GM23338 (cell line): Measurements from ENCODE around the gene APIP. TPM values are rescaled to one million over a fixed set of nuclear protein-coding genes. Genes with fewer than 3 reads are reported as not detected.
A peak's percentile ranks its signal among the peaks of the same experiment; 100 is the strongest.

Experiments
- ATAC-seq: fragments of 200-7000 bp; cut with Tn5 transposase; 3 replicates; pipeline ENCODE4 v1.9.1; 2020
- DNase-seq: peaks from one replicate; pipeline ENCODE4 v3.0.0-alpha.2; 2015; ENCODE audit warnings: low spot score
- H2AFZ ChIP-seq: fragments of 200-600 bp; sonication (generic); 2 replicates; pipeline ENCODE4 v1.8.0; 2016; ENCODE audit warnings: antibody characterized with exemption, mild to moderate bottlenecking, moderate library complexity
- H3F3A ChIP-seq: fragments of 200-600 bp; sonication (generic); replicated peaks from 2 replicates; pipeline ENCODE4 v1.8.0; 2017; ENCODE audit warnings: antibody characterized with exemption, mixed run types, low read depth
- H3K27ac ChIP-seq: fragments of 200-600 bp; sonication (generic); 2 replicates; pipeline ENCODE4 v1.6.1; 2016; ENCODE audit warnings: low read depth
- H3K27me3 ChIP-seq: fragments of 200-600 bp; sonication (generic); 2 replicates; pipeline ENCODE4 v1.8.0; 2016; ENCODE audit warnings: mild to moderate bottlenecking, mixed run types, moderate library complexity; ENCODE audit not compliant: insufficient read depth
- H3K36me3 ChIP-seq: fragments of 200-600 bp; sonication (generic); 2 replicates; pipeline ENCODE4 v1.8.0; 2016; ENCODE audit warnings: mild to moderate bottlenecking; ENCODE audit not compliant: insufficient read depth
- H3K4me1 ChIP-seq: fragments of 200-600 bp; sonication (generic); 2 replicates; pipeline ENCODE4 v1.8.0; 2016; ENCODE audit warnings: mild to moderate bottlenecking, moderate library complexity; ENCODE audit not compliant: insufficient read depth
- H3K4me2 ChIP-seq: fragments of 200-600 bp; sonication (generic); 2 replicates; pipeline ENCODE4 v1.7.1; 2017; ENCODE audit warnings: mixed run types
- H3K4me3 ChIP-seq: fragments of 200-600 bp; sonication (generic); 2 replicates; pipeline ENCODE4 v1.6.1; 2016; ENCODE audit warnings: mixed run types
- H3K79me2 ChIP-seq: fragments of 200-600 bp; sonication (generic); replicated peaks from 2 replicates; pipeline ENCODE4 v1.8.0; 2017; ENCODE audit warnings: mild to moderate bottlenecking; ENCODE audit not compliant: insufficient read depth
- H3K9me2 ChIP-seq: fragments of 200-600 bp; sonication (generic); 2 replicates; pipeline ENCODE4 v1.8.0; 2017; ENCODE audit not compliant: insufficient read depth
- H4K20me1 ChIP-seq: fragments of 200-600 bp; sonication (generic); replicated peaks from 2 replicates; pipeline ENCODE4 v1.8.0; 2017; ENCODE audit warnings: mild to moderate bottlenecking; ENCODE audit not compliant: insufficient read depth
- H3K27ac Mint-ChIP-seq: 2 replicates; pipeline ENCODE4 v1.8.0; 2020; ENCODE audit warnings: inconsistent platforms, mild to moderate bottlenecking, moderate library complexity, mixed read lengths
- H3K27me3 Mint-ChIP-seq: 3 replicates; pipeline ENCODE4 v1.8.0; 2022; ENCODE audit warnings: low read depth, mild to moderate bottlenecking, moderate library complexity, mixed read lengths, inconsistent platforms; ENCODE audit not compliant: insufficient read depth, poor library complexity
- H3K36me3 Mint-ChIP-seq: 3 replicates; pipeline ENCODE4 v1.8.0; 2021; ENCODE audit warnings: low read depth, mild to moderate bottlenecking, inconsistent platforms, moderate library complexity, mixed read lengths
- H3K4me1 Mint-ChIP-seq: 3 replicates; pipeline ENCODE4 v1.8.0; 2020; ENCODE audit warnings: mild to moderate bottlenecking, inconsistent platforms, mixed read lengths
- H3K4me3 Mint-ChIP-seq: 3 replicates; pipeline ENCODE4 v1.8.0; 2021; ENCODE audit warnings: moderate library complexity, mild to moderate bottlenecking, inconsistent platforms, mixed read lengths
- H3K9me3 Mint-ChIP-seq: 3 replicates; pipeline ENCODE4 v1.8.0; 2020; ENCODE audit warnings: moderate library complexity, mild to moderate bottlenecking, inconsistent platforms, mixed read lengths
- CREB1 ChIP-seq: fragments of 250-450 bp; sonication (Bioruptor Pico); IDR thresholded peaks from 2 replicates; pipeline ENCODE4 v1.5.0; 2020; ENCODE audit warnings: low read depth, mild to moderate bottlenecking, moderate library complexity
- EZH2 ChIP-seq: fragments of 200-600 bp; sonication (generic); IDR thresholded peaks from one replicate; pipeline ENCODE4 v1.8.0; 2017; ENCODE audit warnings: antibody characterized with exemption, mild to moderate bottlenecking, low read depth; ENCODE audit not compliant: unreplicated experiment
- EZH2phosphoT487 ChIP-seq: fragments of 200-600 bp; sonication (generic); IDR thresholded peaks from one replicate; pipeline ENCODE4 v1.8.1; 2018; ENCODE audit warnings: antibody characterized with exemption; ENCODE audit not compliant: unreplicated experiment
- JUNB ChIP-seq: IDR thresholded peaks from one replicate; pipeline ENCODE4 v1.6.1; 2016; ENCODE audit warnings: antibody characterized with exemption; ENCODE audit not compliant: unreplicated experiment
- NANOG ChIP-seq: IDR thresholded peaks from 2 replicates; pipeline ENCODE4 v1.6.1; 2016; ENCODE audit warnings: antibody characterized with exemption, borderline replicate concordance
- POLR2AphosphoS5 ChIP-seq: IDR thresholded peaks from 2 replicates; pipeline ENCODE4 v1.6.1; 2016; ENCODE audit warnings: antibody characterized with exemption, low read depth
- STAT1 ChIP-seq: IDR thresholded peaks from one replicate; pipeline ENCODE4 v1.6.1; 2016; ENCODE audit warnings: antibody characterized with exemption; ENCODE audit not compliant: unreplicated experiment
- ZNF114 ChIP-seq: fragments of 250-450 bp; sonication (Bioruptor Pico); IDR thresholded peaks from 2 replicates; pipeline ENCODE4 v1.5.0; 2020; ENCODE audit warnings: mild to moderate bottlenecking, moderate library complexity
- ZNF331 ChIP-seq: fragments of 250-450 bp; sonication (Bioruptor Pico); IDR thresholded peaks from 2 replicates; pipeline ENCODE4 v1.5.0; 2020; ENCODE audit warnings: low read depth, mild to moderate bottlenecking, moderate library complexity
- polyA plus RNA-seq: library from polyadenylated mRNA; unstranded; fragments of >200 nt; fragmentation: Nextera tagmentation; extraction: Ambion mirVana; gene quantifications from 2 replicates; pipeline ENCODE4 v1.2.1, GENCODE V29; 2016
- total RNA-seq: library from RNA; depleted of rRNA; stranded (reverse); fragments of >200 nt; shearing (Covaris generic); gene quantifications from 2 replicates; pipeline ENCODE4 v1.2.3, GENCODE V29; 2014
- TF ChIP-seq, protein P1 (sequence below): IDR thresholded peaks from 2 replicates; pipeline ENCODE4 v1.6.1; 2016; ENCODE audit warnings: antibody characterized with exemption
- TF ChIP-seq, protein P2 (sequence below), 2 experiments: fragments of 200-600 bp in 1 of 2; sonication (generic) in 1 of 2; conservative IDR thresholded peaks; 2 replicates each; pipeline versions ENCODE4 v1.5.1 to v1.6.1; 2016 to 2017; ENCODE audit warnings: antibody characterized with exemption in 2 of 2, low read depth in 2 of 2, mild to moderate bottlenecking in 2 of 2, moderate library complexity in 1 of 2
- TF ChIP-seq, protein P3 (sequence below): fragments of 250-450 bp; sonication (Bioruptor Pico); IDR thresholded peaks from 2 replicates; pipeline ENCODE4 v1.5.0; 2020; ENCODE audit warnings: mild to moderate bottlenecking, moderate library complexity
- TF ChIP-seq, protein P4 (sequence below): IDR thresholded peaks from one replicate; pipeline ENCODE4 v1.6.1; 2018; ENCODE audit warnings: antibody characterized with exemption; ENCODE audit not compliant: unreplicated experiment

Gene APIP
- total and polyA plus RNA-seq, 2 experiments from 2014 or later, result 35.7 to 50.3 TPM

DNA sequence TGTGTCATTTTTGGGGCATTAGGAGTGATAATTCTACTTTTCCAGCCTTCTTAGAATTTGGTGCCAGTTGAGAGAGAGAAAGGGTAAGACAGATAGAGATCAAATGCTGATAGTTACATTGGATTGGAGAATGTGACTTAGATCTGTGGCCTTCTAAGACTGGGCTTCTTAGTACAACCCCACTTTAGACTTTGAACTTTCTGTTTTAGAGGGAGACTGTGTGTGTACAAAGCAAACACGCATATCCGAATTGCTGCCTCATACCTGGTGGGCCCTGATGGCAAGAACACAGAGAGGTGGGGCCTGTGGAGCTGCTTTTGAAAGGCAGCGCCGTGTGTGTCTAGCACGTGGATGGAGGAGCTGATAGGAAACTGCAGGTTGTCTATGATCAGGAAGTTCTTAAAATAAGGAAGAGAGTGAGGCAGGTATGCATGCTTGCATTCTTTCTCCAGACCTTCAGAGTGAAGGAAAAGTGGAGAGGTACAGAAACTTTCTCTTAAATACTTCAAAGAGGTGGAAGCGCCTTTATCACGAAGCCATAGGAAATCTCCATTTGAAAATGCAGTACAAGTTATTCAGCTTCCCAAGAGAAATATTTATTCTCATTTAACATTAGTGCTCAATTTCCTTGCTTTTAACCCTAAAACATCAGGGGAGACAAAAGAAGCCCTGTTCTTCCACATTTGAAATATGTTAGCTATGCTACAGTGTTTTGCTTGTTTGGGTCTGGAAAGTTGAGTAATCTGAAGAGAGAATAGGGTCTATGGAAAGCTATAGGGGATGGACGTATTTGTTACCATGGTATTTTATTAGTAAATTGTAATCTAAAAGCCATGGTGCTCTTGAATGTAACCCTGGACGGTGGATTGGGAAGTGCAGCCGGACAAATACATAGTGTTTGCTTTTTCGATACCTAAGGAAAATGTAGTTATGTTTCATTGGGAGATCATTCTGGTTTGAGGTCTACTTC, 13.9 kb upstream of the APIP start:
- H3K36me3 ChIP-seq, result no peaks in the 10 kb centered on the region
- peaks cover 24% of the 10 kb centered on the region for H3K4me1 Mint-ChIP-seq
- no peak overlapping the region for H3K4me3 ChIP-seq
- no peaks in the 10 kb centered on the region for H3K9me2 ChIP-seq
- DNase-seq (no peak), ATAC-seq (no peak)
- H3K36me3 Mint-ChIP-seq, result no peaks in the 10 kb centered on the region
- H3K9me3 Mint-ChIP-seq, result no peaks in the 10 kb centered on the region
- no peak overlapping the region for H2AFZ ChIP-seq
- no peak overlapping the region for H3K27ac ChIP-seq
- no peaks in the 10 kb centered on the region for H3K27me3 ChIP-seq
- H3F3A ChIP-seq, result no peaks in the 10 kb centered on the region
- TF ChIP-seq, protein P1, sequence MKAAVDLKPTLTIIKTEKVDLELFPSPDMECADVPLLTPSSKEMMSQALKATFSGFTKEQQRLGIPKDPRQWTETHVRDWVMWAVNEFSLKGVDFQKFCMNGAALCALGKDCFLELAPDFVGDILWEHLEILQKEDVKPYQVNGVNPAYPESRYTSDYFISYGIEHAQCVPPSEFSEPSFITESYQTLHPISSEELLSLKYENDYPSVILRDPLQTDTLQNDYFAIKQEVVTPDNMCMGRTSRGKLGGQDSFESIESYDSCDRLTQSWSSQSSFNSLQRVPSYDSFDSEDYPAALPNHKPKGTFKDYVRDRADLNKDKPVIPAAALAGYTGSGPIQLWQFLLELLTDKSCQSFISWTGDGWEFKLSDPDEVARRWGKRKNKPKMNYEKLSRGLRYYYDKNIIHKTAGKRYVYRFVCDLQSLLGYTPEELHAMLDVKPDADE, result no peak
- TF ChIP-seq, protein P2, sequence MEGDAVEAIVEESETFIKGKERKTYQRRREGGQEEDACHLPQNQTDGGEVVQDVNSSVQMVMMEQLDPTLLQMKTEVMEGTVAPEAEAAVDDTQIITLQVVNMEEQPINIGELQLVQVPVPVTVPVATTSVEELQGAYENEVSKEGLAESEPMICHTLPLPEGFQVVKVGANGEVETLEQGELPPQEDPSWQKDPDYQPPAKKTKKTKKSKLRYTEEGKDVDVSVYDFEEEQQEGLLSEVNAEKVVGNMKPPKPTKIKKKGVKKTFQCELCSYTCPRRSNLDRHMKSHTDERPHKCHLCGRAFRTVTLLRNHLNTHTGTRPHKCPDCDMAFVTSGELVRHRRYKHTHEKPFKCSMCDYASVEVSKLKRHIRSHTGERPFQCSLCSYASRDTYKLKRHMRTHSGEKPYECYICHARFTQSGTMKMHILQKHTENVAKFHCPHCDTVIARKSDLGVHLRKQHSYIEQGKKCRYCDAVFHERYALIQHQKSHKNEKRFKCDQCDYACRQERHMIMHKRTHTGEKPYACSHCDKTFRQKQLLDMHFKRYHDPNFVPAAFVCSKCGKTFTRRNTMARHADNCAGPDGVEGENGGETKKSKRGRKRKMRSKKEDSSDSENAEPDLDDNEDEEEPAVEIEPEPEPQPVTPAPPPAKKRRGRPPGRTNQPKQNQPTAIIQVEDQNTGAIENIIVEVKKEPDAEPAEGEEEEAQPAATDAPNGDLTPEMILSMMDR (conservative IDR thresholded peaks at IDR 0.05; ENCODE audit: low read depth in 2 of 2), result no peak
- TF ChIP-seq, protein P3, sequence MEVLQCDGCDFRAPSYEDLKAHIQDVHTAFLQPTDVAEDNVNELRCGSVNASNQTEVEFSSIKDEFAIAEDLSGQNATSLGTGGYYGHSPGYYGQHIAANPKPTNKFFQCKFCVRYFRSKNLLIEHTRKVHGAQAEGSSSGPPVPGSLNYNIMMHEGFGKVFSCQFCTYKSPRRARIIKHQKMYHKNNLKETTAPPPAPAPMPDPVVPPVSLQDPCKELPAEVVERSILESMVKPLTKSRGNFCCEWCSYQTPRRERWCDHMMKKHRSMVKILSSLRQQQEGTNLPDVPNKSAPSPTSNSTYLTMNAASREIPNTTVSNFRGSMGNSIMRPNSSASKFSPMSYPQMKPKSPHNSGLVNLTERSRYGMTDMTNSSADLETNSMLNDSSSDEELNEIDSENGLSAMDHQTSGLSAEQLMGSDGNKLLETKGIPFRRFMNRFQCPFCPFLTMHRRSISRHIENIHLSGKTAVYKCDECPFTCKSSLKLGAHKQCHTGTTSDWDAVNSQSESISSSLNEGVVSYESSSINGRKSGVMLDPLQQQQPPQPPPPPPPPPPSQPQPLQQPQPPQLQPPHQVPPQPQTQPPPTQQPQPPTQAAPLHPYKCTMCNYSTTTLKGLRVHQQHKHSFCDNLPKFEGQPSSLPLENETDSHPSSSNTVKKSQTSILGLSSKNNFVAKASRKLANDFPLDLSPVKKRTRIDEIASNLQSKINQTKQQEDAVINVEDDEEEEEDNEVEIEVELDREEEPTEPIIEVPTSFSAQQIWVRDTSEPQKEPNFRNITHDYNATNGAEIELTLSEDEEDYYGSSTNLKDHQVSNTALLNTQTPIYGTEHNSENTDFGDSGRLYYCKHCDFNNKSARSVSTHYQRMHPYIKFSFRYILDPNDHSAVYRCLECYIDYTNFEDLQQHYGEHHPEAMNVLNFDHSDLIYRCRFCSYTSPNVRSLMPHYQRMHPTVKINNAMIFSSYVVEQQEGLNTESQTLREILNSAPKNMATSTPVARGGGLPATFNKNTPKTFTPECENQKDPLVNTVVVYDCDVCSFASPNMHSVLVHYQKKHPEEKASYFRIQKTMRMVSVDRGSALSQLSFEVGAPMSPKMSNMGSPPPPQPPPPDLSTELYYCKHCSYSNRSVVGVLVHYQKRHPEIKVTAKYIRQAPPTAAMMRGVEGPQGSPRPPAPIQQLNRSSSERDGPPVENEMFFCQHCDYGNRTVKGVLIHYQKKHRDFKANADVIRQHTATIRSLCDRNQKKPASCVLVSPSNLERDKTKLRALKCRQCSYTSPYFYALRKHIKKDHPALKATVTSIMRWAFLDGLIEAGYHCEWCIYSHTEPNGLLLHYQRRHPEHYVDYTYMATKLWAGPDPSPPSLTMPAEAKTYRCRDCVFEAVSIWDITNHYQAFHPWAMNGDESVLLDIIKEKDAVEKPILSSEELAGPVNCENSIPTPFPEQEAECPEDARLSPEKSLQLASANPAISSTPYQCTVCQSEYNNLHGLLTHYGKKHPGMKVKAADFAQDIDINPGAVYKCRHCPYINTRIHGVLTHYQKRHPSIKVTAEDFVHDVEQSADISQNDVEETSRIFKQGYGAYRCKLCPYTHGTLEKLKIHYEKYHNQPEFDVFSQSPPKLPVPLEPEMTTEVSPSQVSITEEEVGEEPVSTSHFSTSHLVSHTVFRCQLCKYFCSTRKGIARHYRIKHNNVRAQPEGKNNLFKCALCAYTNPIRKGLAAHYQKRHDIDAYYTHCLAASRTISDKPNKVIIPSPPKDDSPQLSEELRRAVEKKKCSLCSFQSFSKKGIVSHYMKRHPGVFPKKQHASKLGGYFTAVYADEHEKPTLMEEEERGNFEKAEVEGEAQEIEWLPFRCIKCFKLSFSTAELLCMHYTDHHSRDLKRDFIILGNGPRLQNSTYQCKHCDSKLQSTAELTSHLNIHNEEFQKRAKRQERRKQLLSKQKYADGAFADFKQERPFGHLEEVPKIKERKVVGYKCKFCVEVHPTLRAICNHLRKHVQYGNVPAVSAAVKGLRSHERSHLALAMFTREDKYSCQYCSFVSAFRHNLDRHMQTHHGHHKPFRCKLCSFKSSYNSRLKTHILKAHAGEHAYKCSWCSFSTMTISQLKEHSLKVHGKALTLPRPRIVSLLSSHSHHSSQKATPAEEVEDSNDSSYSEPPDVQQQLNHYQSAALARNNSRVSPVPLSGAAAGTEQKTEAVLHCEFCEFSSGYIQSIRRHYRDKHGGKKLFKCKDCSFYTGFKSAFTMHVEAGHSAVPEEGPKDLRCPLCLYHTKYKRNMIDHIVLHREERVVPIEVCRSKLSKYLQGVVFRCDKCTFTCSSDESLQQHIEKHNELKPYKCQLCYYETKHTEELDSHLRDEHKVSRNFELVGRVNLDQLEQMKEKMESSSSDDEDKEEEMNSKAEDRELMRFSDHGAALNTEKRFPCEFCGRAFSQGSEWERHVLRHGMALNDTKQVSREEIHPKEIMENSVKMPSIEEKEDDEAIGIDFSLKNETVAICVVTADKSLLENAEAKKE (CRISPR knock-in tag), result no peak
- TF ChIP-seq JUNB (no peak), CREB1 (CRISPR knock-in tag) (no peak), ZNF331 (CRISPR knock-in tag) (no peak), NANOG (no peak), STAT1 (no peak), EZH2phosphoT487 (no peak), ZNF114 (CRISPR knock-in tag) (no peak), POLR2AphosphoS5 (no peak), EZH2 (no peak)
- TF ChIP-seq, protein P4, sequence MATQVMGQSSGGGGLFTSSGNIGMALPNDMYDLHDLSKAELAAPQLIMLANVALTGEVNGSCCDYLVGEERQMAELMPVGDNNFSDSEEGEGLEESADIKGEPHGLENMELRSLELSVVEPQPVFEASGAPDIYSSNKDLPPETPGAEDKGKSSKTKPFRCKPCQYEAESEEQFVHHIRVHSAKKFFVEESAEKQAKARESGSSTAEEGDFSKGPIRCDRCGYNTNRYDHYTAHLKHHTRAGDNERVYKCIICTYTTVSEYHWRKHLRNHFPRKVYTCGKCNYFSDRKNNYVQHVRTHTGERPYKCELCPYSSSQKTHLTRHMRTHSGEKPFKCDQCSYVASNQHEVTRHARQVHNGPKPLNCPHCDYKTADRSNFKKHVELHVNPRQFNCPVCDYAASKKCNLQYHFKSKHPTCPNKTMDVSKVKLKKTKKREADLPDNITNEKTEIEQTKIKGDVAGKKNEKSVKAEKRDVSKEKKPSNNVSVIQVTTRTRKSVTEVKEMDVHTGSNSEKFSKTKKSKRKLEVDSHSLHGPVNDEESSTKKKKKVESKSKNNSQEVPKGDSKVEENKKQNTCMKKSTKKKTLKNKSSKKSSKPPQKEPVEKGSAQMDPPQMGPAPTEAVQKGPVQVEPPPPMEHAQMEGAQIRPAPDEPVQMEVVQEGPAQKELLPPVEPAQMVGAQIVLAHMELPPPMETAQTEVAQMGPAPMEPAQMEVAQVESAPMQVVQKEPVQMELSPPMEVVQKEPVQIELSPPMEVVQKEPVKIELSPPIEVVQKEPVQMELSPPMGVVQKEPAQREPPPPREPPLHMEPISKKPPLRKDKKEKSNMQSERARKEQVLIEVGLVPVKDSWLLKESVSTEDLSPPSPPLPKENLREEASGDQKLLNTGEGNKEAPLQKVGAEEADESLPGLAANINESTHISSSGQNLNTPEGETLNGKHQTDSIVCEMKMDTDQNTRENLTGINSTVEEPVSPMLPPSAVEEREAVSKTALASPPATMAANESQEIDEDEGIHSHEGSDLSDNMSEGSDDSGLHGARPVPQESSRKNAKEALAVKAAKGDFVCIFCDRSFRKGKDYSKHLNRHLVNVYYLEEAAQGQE, result no peak
- H3K27me3 Mint-ChIP-seq, result peaks cover 4% of the 10 kb centered on the region
- peaks cover 14% of the 10 kb centered on the region for H3K4me1 ChIP-seq
- no peak overlapping the region for H3K4me3 Mint-ChIP-seq
- H4K20me1 ChIP-seq, result peaks cover 14% of the 10 kb centered on the region; the same call in 1 of the 2 replicates
- peaks cover 63% of the 10 kb centered on the region for H3K79me2 ChIP-seq
- H3K27ac Mint-ChIP-seq, result peak overlapping the region; percentile 12
- no peak overlapping the region for H3K4me2 ChIP-seq
